HepG2 (cell line): Measurements from ENCODE around the gene ANO9. TPM values are rescaled to one million over a fixed set of nuclear protein-coding genes. Genes with fewer than 3 reads are reported as not detected.

Experiments used
- CSRNP2 ChIP-seq: sonication (generic); formaldehyde crosslinking; conservative IDR thresholded peaks from 2 replicates; pipeline ENCODE4 v1.8.0; 2022; ENCODE audit warnings: low read depth, missing genetic modification reagents
- FOXA1 ChIP-seq, 2 experiments: fragments of 450-650 bp in 1 of 2; sonication (generic) in 1 of 2; formaldehyde crosslinking in 1 of 2; IDR thresholded peaks; 2 replicates each; pipeline versions ENCODE4 v1.4.0 to v1.6.1; 2016 to 2020; ENCODE audit warnings: missing genetic modification reagents in 1 of 2
- NFKB2 ChIP-seq: sonication (generic); formaldehyde crosslinking; IDR thresholded peaks from 2 replicates; pipeline ENCODE4 v1.4.0; 2020; ENCODE audit warnings: missing genetic modification reagents, borderline replicate concordance
- NFYB ChIP-seq: sonication (generic); formaldehyde crosslinking; IDR thresholded peaks from 2 replicates; pipeline ENCODE4 v1.4.0; 2020; ENCODE audit warnings: missing genetic modification reagents
- RERE ChIP-seq: IDR thresholded peaks from 2 replicates; pipeline ENCODE4 v1.6.1; 2016; ENCODE audit warnings: low read depth, missing genetic modification reagents, missing compliant biosample characterization
- SPEN ChIP-seq: sonication (generic); formaldehyde crosslinking; IDR thresholded peaks from 2 replicates; pipeline ENCODE4 v1.5.1; 2020; ENCODE audit warnings: low read depth, mild to moderate bottlenecking, missing genetic modification reagents
- TCF12 ChIP-seq, 2 experiments: fragments of 450-650 bp in 1 of 2; sonication (generic) in 1 of 2; formaldehyde crosslinking in 1 of 2; IDR thresholded peaks; 2 replicates each; pipeline versions ENCODE4 v1.6.1 to v1.8.0; 2017 to 2022; ENCODE audit warnings: antibody characterized with exemption in 1 of 2, mild to moderate bottlenecking in 1 of 2, missing genetic modification reagents in 1 of 2, moderate library complexity in 1 of 2
- TGIF2 ChIP-seq: IDR thresholded peaks from 2 replicates; pipeline ENCODE4 v1.6.1; 2016; ENCODE audit warnings: control low read depth, missing compliant biosample characterization
- ZNF180 ChIP-seq: sonication (generic); formaldehyde crosslinking; IDR thresholded peaks from 2 replicates; pipeline ENCODE4 v1.4.0; 2020; ENCODE audit warnings: low read depth, missing genetic modification reagents, borderline replicate concordance
- ZNF274 ChIP-seq: sonication (generic); formaldehyde crosslinking; IDR thresholded peaks from 2 replicates; pipeline ENCODE4 v1.5.1; 2020; ENCODE audit warnings: mild to moderate bottlenecking, missing genetic modification reagents
- ZNF292 ChIP-seq: sonication (generic); formaldehyde crosslinking; IDR thresholded peaks from 2 replicates; pipeline ENCODE4 v1.8.1; 2022; ENCODE audit warnings: mild to moderate bottlenecking, low read depth, missing genetic modification reagents, borderline replicate concordance
- ZNF329 ChIP-seq: sonication (generic); formaldehyde crosslinking; IDR thresholded peaks from 2 replicates; pipeline ENCODE4 v1.9.0; 2021; ENCODE audit warnings: low read depth, mild to moderate bottlenecking, missing genetic modification reagents
- ZNF777 ChIP-seq: sonication (generic); formaldehyde crosslinking; IDR thresholded peaks from 2 replicates; pipeline ENCODE4 v1.4.0; 2020; ENCODE audit warnings: missing genetic modification reagents
- polyA plus RNA-seq, 8 experiments: library from polyadenylated mRNA; depleted of rRNA in 3 of 8; stranded (reverse) in 7 of 8; unstranded in 1 of 8; fragments of >200 nt; fragmentation: Illumina TruSeq in 4 of 8; extraction: Trizol in 4 of 8; gene quantifications; 2 replicates each; pipeline versions ENCODE4 v1.2.1 to v1.2.3, GENCODE V29; 2011 to 2016; ENCODE audit warnings: low read depth in 4 of 8, missing spikeins in 1 of 8, mixed read lengths in 1 of 8; ENCODE audit not compliant: insufficient read depth in 1 of 8
- total RNA-seq, 5 experiments: library from RNA; depleted of rRNA; stranded (reverse); fragments of >200 nt; fragmentation: Illumina TruSeq; extraction: Trizol; gene quantifications; 2 replicates each; pipeline ENCODE4 v1.2.3, GENCODE V29; 2016; ENCODE audit warnings: low read depth in 1 of 5

ANO9 gene
- total and polyA plus RNA-seq, 2 of the 13 experiments (the other 11 are each of a cell fraction or from before 2014, with no cell fraction given) = 8.9 to 14.3 TPM

DNA sequence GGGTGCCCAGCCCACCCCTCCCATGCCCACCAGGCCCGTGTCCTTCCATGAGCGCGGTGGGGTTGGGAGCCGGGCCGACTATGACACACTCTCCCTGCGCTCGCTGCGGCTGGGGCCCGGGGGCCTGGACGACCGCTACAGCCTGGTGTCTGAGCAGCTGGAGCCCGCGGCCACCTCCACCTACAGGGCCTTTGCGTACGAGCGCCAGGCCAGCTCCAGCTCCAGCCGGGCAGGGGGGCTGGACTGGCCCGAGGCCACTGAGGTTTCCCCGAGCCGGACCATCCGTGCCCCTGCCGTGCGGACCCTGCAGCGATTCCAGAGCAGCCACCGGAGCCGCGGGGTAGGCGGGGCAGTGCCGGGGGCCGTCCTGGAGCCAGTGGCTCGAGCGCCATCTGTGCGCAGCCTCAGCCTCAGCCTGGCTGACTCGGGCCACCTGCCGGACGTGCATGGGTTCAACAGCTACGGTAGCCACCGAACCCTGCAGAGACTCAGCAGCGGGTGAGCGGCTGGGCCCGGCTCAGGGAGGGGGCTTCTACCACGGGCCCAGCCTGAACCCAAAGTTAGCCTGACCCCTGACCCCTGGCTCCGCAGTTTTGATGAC, 44.8 kb downstream of the ANO9 start (continued):
- TF ChIP-seq TCF12 (IDR thresholded peaks at IDR 0.05) = no peak
- TF ChIP-seq TCF12 (CRISPR knock-in tag; IDR thresholded peaks at IDR 0.05) = 0 out of 2 replicates have a peak, but pooled peaks have one; percentile 15
- TF ChIP-seq ZNF292 (CRISPR knock-in tag) = no peak
- TF ChIP-seq NFYB (CRISPR knock-in tag) = no peak
- TF ChIP-seq SPEN = peak; percentile 40; the same call in 1 of the 2 replicates
- TF ChIP-seq ZNF180 (CRISPR knock-in tag) = no peak
- no peak for TF ChIP-seq CSRNP2 (CRISPR knock-in tag)
- no peak for TF ChIP-seq ZNF274 (CRISPR knock-in tag)
- no peak for TF ChIP-seq RERE (CRISPR knock-in tag)
- no peak for TF ChIP-seq TGIF2
- TF ChIP-seq ZNF329 (CRISPR knock-in tag) = 0 out of 2 replicates have a peak, but pooled peaks have one; percentile 34
- TF ChIP-seq NFKB2 (CRISPR knock-in tag) = no peak
- TF ChIP-seq FOXA1 (IDR thresholded peaks at IDR 0.05) = no peak
- TF ChIP-seq FOXA1 (CRISPR knock-in tag; IDR thresholded peaks at IDR 0.05) = no peak
- peak; percentile 22; the same call in 1 of the 2 replicates for TF ChIP-seq ZNF777 (CRISPR knock-in tag)
